Caco-2 (cell line): ENCODE data around the gene ZNF341. TPM values are rescaled to one million over a fixed set of nuclear protein-coding genes. Genes with fewer than 3 reads are reported as not detected.

Experiments used
- BruUV-seq: library from RNA; stranded (reverse); fragments of 400-500 nt; replicated peaks from 2 replicates; lab custom pipeline; 2021; lab: Mats Ljungman, UMichigan
- CTCF ChIA-PET: fragments of 300-600 bp; sonication (Branson Sonifier 250); formaldehyde crosslinking; loops from one replicate; lab custom pipeline; 2022; ENCODE audit warnings: antibody characterized with exemption; lab: Charles Lee
- POLR2A ChIA-PET: fragments of 300-600 bp; sonication (Branson Sonifier 250); formaldehyde crosslinking; loops from one replicate; lab custom pipeline; 2022; ENCODE audit warnings: antibody characterized with exemption; lab: Charles Lee
- DNase-seq, 2 experiments: peaks; one replicate each; pipeline versions ENCODE4 v3.0.0 to v3.0.0-alpha.2; 2020 to 2022
- H3K27me3 ChIP-seq: replicated peaks from 2 replicates; pipeline ENCODE4 v1.6.0; 2011; ENCODE audit warnings: low read length; ENCODE audit not compliant: control insufficient read depth, insufficient read depth
- H3K36me3 ChIP-seq: 2 replicates; pipeline ENCODE4 v1.5.1; 2011; ENCODE audit warnings: low read length; ENCODE audit not compliant: control insufficient read depth, insufficient read depth
- H3K4me1 ChIP-seq: fragments of 250-450 bp; sonication (Bioruptor Pico); 2 replicates; pipeline ENCODE4 v1.5.1; 2020; ENCODE audit warnings: mild to moderate bottlenecking
- H3K4me3 ChIP-seq: 2 replicates; pipeline ENCODE4 v1.5.1; 2011; ENCODE audit warnings: low read depth, mild to moderate bottlenecking, control low read depth, low read length
- H3K9me3 ChIP-seq: fragments of 250-450 bp; sonication (Bioruptor Pico); 2 replicates; pipeline ENCODE4 v1.5.1; 2020; ENCODE audit warnings: mild to moderate bottlenecking, moderate library complexity
- H3K27ac Mint-ChIP-seq: one replicate; pipeline ENCODE4 v1.8.0; 2022; ENCODE audit warnings: mixed read lengths; ENCODE audit not compliant: unreplicated experiment
- H3K27me3 Mint-ChIP-seq: one replicate; pipeline ENCODE4 v1.8.0; 2022; ENCODE audit warnings: mixed read lengths; ENCODE audit not compliant: insufficient read depth, unreplicated experiment
- H3K36me3 Mint-ChIP-seq: one replicate; pipeline ENCODE4 v1.8.0; 2022; ENCODE audit warnings: mild to moderate bottlenecking, mixed read lengths; ENCODE audit not compliant: insufficient read depth, unreplicated experiment
- H3K4me1 Mint-ChIP-seq: one replicate; pipeline ENCODE4 v1.8.0; 2022; ENCODE audit warnings: low read depth, mixed read lengths; ENCODE audit not compliant: unreplicated experiment
- H3K4me3 Mint-ChIP-seq: one replicate; pipeline ENCODE4 v1.8.0; 2022; ENCODE audit warnings: mild to moderate bottlenecking, moderate library complexity, mixed read lengths; ENCODE audit not compliant: unreplicated experiment
- H3K9me3 Mint-ChIP-seq: one replicate; pipeline ENCODE4 v1.8.0; 2022; ENCODE audit warnings: mixed read lengths; ENCODE audit not compliant: unreplicated experiment
- CTCF ChIP-seq, 2 experiments: fragments of 200-600 bp in 1 of 2; IDR thresholded peaks; 1 replicate in 1 of 2; 2 replicates in 1 of 2; pipeline versions ENCODE4 v1.5.1 to v1.8.0; 2011 to 2022; ENCODE audit warnings: antibody characterized with exemption in 1 of 2, control low read depth in 1 of 2, inconsistent platforms in 1 of 2, low read depth in 1 of 2, low read length in 1 of 2, mild to moderate bottlenecking in 1 of 2, moderate library complexity in 1 of 2; ENCODE audit not compliant: insufficient read depth in 1 of 2, severe bottlenecking in 1 of 2, unreplicated experiment in 1 of 2
- intact Hi-C: fragments of 100-400 bp; cut with micrococcal nuclease; formaldehyde crosslinking; loops from one replicate; pipeline ENCODE4 v1.10.0; 2022; ENCODE audit not compliant: unreplicated experiment
- total RNA-seq: library from RNA; stranded (reverse); gene quantifications from 2 replicates; pipeline ENCODE4 v1.2.3, GENCODE V29; 2022

The ZNF341 gene
- total RNA-seq, 1 experiment from 2014 or later = 2.9 TPM

GRCh38 chr20:33685328-33686099 lies 46.3 kb upstream of the ZNF341 start:
- peak in 1 of 2 experiments; percentile 31 for TF ChIP-seq CTCF (IDR thresholded peaks at IDR 0.05; ENCODE audit: insufficient read depth in 1 of 2, low read depth in 1 of 2, low read length in 1 of 2, severe bottlenecking in 1 of 2, unreplicated experiment in 1 of 2)
- H3K9me3 Mint-ChIP-seq = no peaks in the 10 kb centered on the region
- peaks cover 46% of the 10 kb centered on the region for H3K4me1 ChIP-seq
- H3K4me1 Mint-ChIP-seq = peaks cover 59% of the 10 kb centered on the region
- no peaks in the 10 kb centered on the region for H3K27me3 Mint-ChIP-seq
- DNase-seq = peak; percentile 82 to 84
- ChIA-PET POLR2A (interaction anchor here (0.8 to 1.8 kb wide), 4 partner anchors 11 to 308 kb away, joined by 3 to 9 read pairs (median 6); partner anchors contain the start of genes ACTL10, PXMP4 and RALY), CTCF (interaction anchor here (0.6 to 6.0 kb wide), 4 partner anchors 18 to 211 kb away, joined by 4 to 29 read pairs (median 5); partner anchors contain the start of gene ACTL10)
- no peaks in the 10 kb centered on the region for H3K36me3 ChIP-seq
- H3K27me3 ChIP-seq = no peaks in the 10 kb centered on the region
- peak overlapping the region; percentile 78 for H3K27ac Mint-ChIP-seq
- peak overlapping the region; percentile 80 for H3K4me3 ChIP-seq
- BruUV-seq = no TSS peak
- H3K36me3 Mint-ChIP-seq = peaks cover 40% of the 10 kb centered on the region
- H3K4me3 Mint-ChIP-seq = peak overlapping the region; percentile 68
- no peaks in the 10 kb centered on the region for H3K9me3 ChIP-seq
- intact Hi-C loops = loop anchor here (1.0 to 5.0 kb wide), 6 partner anchors 11 to 307 kb away; partner anchors contain the start of genes ACTL10, CHMP4B, NECAB3 and PXMP4

GRCh38 chr20:33686100-33686983 lies 45.5 kb upstream of the ZNF341 start, which contains the start of gene E2F1:
E2F1 (minus strand) TSS chr20:33686385; CDS start chr20:33686264, 121 bp downstream.
- Mint-ChIP-seq H3K36me3 (peaks cover 32% of the 10 kb centered on the region), H3K27me3 (no peaks in the 10 kb centered on the region), H3K27ac (peak within 1 kb of the TSS; percentile 78), H3K4me3 (peak within 1 kb of the TSS; percentile 68), H3K9me3 (no peaks in the 10 kb centered on the region), H3K4me1 (peaks cover 59% of the 10 kb centered on the region)
- H3K4me1 ChIP-seq = peaks cover 46% of the 10 kb centered on the region
- H3K27me3 ChIP-seq = no peaks in the 10 kb centered on the region
- peak; percentile 56 to 64 for TF ChIP-seq CTCF (IDR thresholded peaks at IDR 0.05; ENCODE audit: insufficient read depth in 1 of 2, low read depth in 1 of 2, low read length in 1 of 2, severe bottlenecking in 1 of 2, unreplicated experiment in 1 of 2)
- no peaks in the 10 kb centered on the region for H3K36me3 ChIP-seq
- H3K9me3 ChIP-seq = no peaks in the 10 kb centered on the region
- peak within 1 kb of the TSS; percentile 80 for H3K4me3 ChIP-seq
- ChIA-PET CTCF (interaction anchor here (1.8 to 6.0 kb wide), 3 partner anchors 19 to 46 kb away, joined by 5 to 29 read pairs (median 21); partner anchors contain the start of gene ACTL10), POLR2A (interaction anchor here (1.8 kb wide), 1 partner anchor 19 kb away, joined by 9 read pairs; the partner anchor contains the start of gene ACTL10)
- intact Hi-C loops = loop anchor here (1.0 to 5.0 kb wide), 6 partner anchors 12 to 306 kb away; partner anchors contain the start of genes ACTL10, CHMP4B, NECAB3 and PXMP4
- peak; percentile 99 to 100 for DNase-seq
- BruUV-seq = no TSS peak
